SK-N-SH treated with all-trans-retinoic acid at 6 μM for 48 hours (cell line): ENCODE data around the gene SLC22A4.

Experiments
- ARNTL ChIP-seq: fragments of 450-650 bp; formaldehyde crosslinking; IDR thresholded peaks from 2 replicates; pipeline ENCODE4 v1.5.0; 2020; ENCODE audit warnings: low read depth, mild to moderate bottlenecking, moderate library complexity, borderline replicate concordance
- CREB5 ChIP-seq: fragments of 250-450 bp; sonication (Bioruptor Pico); IDR thresholded peaks from 2 replicates; pipeline ENCODE4 v1.5.1; 2020; ENCODE audit warnings: low read depth, mild to moderate bottlenecking, moderate library complexity
- GLIS3 ChIP-seq: fragments of 250-450 bp; sonication (Bioruptor Pico); IDR thresholded peaks from 2 replicates; pipeline ENCODE4 v1.5.0; 2020; ENCODE audit warnings: mild to moderate bottlenecking, moderate library complexity
- PPARA ChIP-seq: fragments of 250-450 bp; sonication (Bioruptor Pico); IDR thresholded peaks from 2 replicates; pipeline ENCODE4 v1.5.0; 2020; ENCODE audit warnings: mild to moderate bottlenecking, borderline replicate concordance
- TOX ChIP-seq: fragments of 250-450 bp; sonication (Bioruptor Pico); IDR thresholded peaks from 2 replicates; pipeline ENCODE4 v1.8.0; 2021; ENCODE audit warnings: mild to moderate bottlenecking, moderate library complexity, borderline replicate concordance
- ZFP30 ChIP-seq: fragments of 450-650 bp; formaldehyde crosslinking; IDR thresholded peaks from 2 replicates; pipeline ENCODE4 v1.5.0; 2022; ENCODE audit warnings: mild to moderate bottlenecking, moderate library complexity
- ZNF565 ChIP-seq: fragments of 450-650 bp; formaldehyde crosslinking; conservative IDR thresholded peaks from 2 replicates; pipeline ENCODE4 v1.5.0; 2020; ENCODE audit warnings: low read depth, mild to moderate bottlenecking, moderate library complexity

- TF ChIP-seq ZNF565 (no peak), PPARA (CRISPR knock-in tag) (no peak), TOX (CRISPR knock-in tag) (no peak), CREB5 (CRISPR knock-in tag) (no peak), GLIS3 (CRISPR knock-in tag) (no peak), ARNTL (CRISPR knock-in tag) (no peak), ZFP30 (no peak)
These were observed 48.6 kb upstream of the SLC22A4 start for GRCh38 chr5:132245593-132245992.
